ENCODE measurements around the gene PRRX2. TPM values are rescaled to one million over a fixed set of nuclear protein-coding genes. Genes with fewer than 3 reads are reported as not detected.

The PRRX2 gene
- total and polyA plus RNA-seq, 7 experiments from 2014 or later, result 1.1 TPM; not detected in 6

DNA sequence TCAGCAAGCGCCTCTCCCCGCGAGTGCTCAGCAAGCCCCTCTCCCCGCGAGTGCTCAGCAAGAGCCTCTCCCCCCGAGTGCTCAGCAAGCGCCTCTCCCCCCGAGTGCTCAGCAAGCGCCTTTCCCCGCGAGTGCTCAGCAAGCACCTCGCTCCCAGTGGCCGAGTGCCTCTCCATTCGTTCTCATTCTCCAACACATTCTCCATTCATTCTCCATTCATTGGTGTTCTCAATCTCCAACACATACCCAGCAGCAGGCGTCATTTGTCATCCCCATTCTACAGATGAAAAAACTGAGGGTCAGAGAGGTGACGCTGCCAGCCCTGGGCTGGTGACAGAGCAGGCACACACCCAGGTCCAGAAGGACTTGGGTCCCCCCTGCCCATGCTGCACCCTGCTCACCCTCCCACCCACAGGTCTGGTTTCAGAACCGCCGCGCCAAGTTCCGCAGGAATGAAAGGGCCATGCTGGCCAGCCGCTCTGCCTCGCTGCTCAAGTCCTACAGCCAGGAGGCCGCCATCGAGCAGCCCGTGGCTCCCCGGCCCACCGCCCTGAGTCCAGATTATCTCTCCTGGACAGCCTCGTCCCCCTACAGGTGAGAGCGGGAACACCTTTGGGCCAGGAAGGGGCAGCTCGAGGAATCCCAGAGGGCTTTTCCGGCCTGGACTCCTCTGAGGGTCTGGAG lies 54.9 kb downstream of the PRRX2 start:
- ChIA-PET POLR2A (no interaction called here), CTCF (no interaction called here)
- no peaks in the 10 kb centered on the region for H3K9me3 Mint-ChIP-seq
- H3K4me1 Mint-ChIP-seq, result peaks cover 0 to 4% (median 0%) of the 10 kb centered on the region in 7 donors
- H3K4me3 Mint-ChIP-seq, result no peak overlapping the region
- peaks cover 0 to 14% (median 4%) of the 10 kb centered on the region in 5 donors for H3K27me3 Mint-ChIP-seq
- Histone ChIP-seq H3K27ac (ENCODE audit: low read depth, low read length) (no peak overlapping the region), H3K4me3 (ENCODE audit: low read length) (no peak overlapping the region), H3K4me1 (ENCODE audit: control insufficient read depth in 2 of 2, insufficient read depth in 2 of 2, low read length in 2 of 2) (no peaks in the 10 kb centered on the region), H3K9me3 (ENCODE audit: control insufficient read depth in 2 of 3, low read length in 3 of 3) (no peaks in the 10 kb centered on the region), H3K27me3 (ENCODE audit: control insufficient read depth in 2 of 2, insufficient read depth in 2 of 2, low read length in 2 of 2) (no peaks in the 10 kb centered on the region), H3K36me3 (ENCODE audit: control insufficient read depth in 2 of 3, insufficient read depth in 3 of 3, low read length in 3 of 3) (no peaks in the 10 kb centered on the region)
- intact Hi-C loops (cut with micrococcal nuclease), result no loop called here
- no peak for ATAC-seq
- no peaks in the 10 kb centered on the region for H3K36me3 Mint-ChIP-seq
- DNase-seq, result no peak
- no peak overlapping the region for H3K27ac Mint-ChIP-seq

GRCh38 chr9:129720865-129721545 lies 55.6 kb downstream of the PRRX2 start:
- Histone ChIP-seq H3K27ac (ENCODE audit: low read depth, low read length) (no peak overlapping the region), H3K4me1 (ENCODE audit: control insufficient read depth in 2 of 2, insufficient read depth in 2 of 2, low read length in 2 of 2) (no peaks in the 10 kb centered on the region), H3K36me3 (ENCODE audit: control insufficient read depth in 2 of 3, insufficient read depth in 3 of 3, low read length in 3 of 3) (no peaks in the 10 kb centered on the region), H3K27me3 (ENCODE audit: control insufficient read depth in 2 of 2, insufficient read depth in 2 of 2, low read length in 2 of 2) (no peaks in the 10 kb centered on the region), H3K4me3 (ENCODE audit: low read length) (no peak overlapping the region), H3K9me3 (ENCODE audit: control insufficient read depth in 2 of 3, low read length in 3 of 3) (no peaks in the 10 kb centered on the region)
- CTCF ChIA-PET, result no interaction called here
- DNase-seq, result no peak
- Mint-ChIP-seq H3K36me3 (no peaks in the 10 kb centered on the region), H3K27me3 (peaks cover 0 to 14% (median 4%) of the 10 kb centered on the region in 5 donors), H3K4me1 (no peaks in the 10 kb centered on the region), H3K27ac (no peak overlapping the region), H3K9me3 (no peaks in the 10 kb centered on the region), H3K4me3 (no peak overlapping the region)
- POLR2A ChIA-PET, result no interaction called here
- intact Hi-C loops (cut with micrococcal nuclease), result no loop called here
- ATAC-seq, result no peak

DNA sequence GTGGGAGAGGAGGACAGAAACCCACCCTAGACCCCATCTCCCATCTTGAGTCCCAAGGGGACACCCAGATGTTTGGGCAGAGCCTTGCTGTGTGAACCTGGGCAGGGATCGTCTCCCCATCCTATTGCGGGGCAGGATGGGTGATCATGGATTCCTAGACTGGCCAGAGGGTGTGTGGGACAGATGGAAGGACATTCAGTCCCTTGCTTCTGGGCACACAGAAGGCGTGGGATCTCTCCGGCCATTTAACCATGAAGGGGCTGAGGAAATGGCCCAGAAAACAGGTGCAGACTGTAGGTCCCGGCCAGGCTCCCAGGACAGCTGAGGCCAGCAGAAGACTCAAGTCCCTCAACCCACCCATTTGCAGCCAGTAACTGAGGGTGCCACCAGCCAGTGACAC lies 57.5 kb downstream of the PRRX2 start:
- CTCF ChIA-PET, result no interaction called here
- H3K4me1 ChIP-seq (ENCODE audit: control insufficient read depth in 2 of 2, insufficient read depth in 2 of 2, low read length in 2 of 2), result no peaks in the 10 kb centered on the region

DNA sequence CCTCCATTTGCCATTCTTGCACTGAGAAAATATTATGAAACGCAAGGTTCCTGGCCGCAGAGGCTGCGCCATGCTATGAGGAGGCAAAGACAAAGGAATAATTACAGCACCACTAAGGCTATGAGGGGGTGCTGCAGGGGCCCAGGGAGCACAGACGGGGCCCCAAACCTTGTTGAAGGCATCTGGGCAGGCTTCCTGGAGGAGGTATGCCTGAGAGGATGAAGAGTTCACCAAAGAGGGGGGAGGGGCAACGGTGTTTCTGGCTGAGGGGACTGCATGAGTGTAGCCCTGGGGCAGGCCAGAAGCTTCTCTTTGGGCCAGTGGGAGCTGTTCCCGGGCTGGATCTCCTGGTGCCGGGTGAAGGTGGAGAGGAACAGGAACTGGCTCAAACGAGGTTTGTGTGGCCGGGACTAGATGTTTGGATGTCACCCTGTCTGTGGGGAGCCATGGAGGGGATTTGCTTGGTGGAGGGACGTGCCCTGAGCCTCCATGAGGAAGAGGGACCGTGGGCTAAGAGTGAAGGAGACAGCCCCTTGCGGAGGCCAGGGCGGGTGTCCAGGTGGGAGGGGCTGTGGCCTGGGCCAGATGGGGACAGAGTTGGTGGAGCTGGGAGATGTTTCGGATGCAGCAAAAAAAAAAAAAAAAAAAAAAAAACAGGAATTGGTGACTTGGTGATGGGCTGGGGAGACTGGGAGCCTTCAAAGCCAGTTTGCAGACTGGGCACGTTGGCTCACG lies 59.2 kb downstream of the PRRX2 start:
- no peaks in the 10 kb centered on the region for H3K36me3 Mint-ChIP-seq
- Histone ChIP-seq H3K4me3 (ENCODE audit: low read length) (no peak overlapping the region), H3K36me3 (ENCODE audit: control insufficient read depth in 2 of 3, insufficient read depth in 3 of 3, low read length in 3 of 3) (no peaks in the 10 kb centered on the region), H3K4me1 (ENCODE audit: control insufficient read depth in 2 of 2, insufficient read depth in 2 of 2, low read length in 2 of 2) (no peaks in the 10 kb centered on the region), H3K27me3 (ENCODE audit: control insufficient read depth in 2 of 2, insufficient read depth in 2 of 2, low read length in 2 of 2) (no peaks in the 10 kb centered on the region), H3K27ac (ENCODE audit: low read depth, low read length) (no peak overlapping the region), H3K9me3 (ENCODE audit: control insufficient read depth in 2 of 3, low read length in 3 of 3) (no peaks in the 10 kb centered on the region)
- intact Hi-C loops (cut with micrococcal nuclease), result loop anchor here in 1 of 2 donors (5.0 kb wide), 1 partner anchor 587 kb away; no protein-coding TSS in a partner anchor
- POLR2A ChIA-PET, result interaction anchor here (0.6 kb wide), 1 partner anchor 59 kb away, joined by 3 read pairs; no protein-coding TSS in a partner anchor
- H3K4me1 Mint-ChIP-seq, result peaks cover 0 to 4% (median 3%) of the 10 kb centered on the region in 7 donors
- CTCF ChIA-PET, result interaction anchor here (1.5 kb wide), 1 partner anchor 61 kb away, joined by 6 read pairs; no protein-coding TSS in a partner anchor
- H3K4me3 Mint-ChIP-seq, result no peak overlapping the region
- H3K27ac Mint-ChIP-seq, result no peak overlapping the region
- H3K9me3 Mint-ChIP-seq, result no peaks in the 10 kb centered on the region
- DNase-seq (no peak), ATAC-seq (no peak)
- H3K27me3 Mint-ChIP-seq, result peaks cover 0 to 17% (median 4%) of the 10 kb centered on the region in 5 donors

More for the DNA sequence above, 57.5 kb downstream of the PRRX2 start:
- H3K9me3 ChIP-seq (ENCODE audit: control insufficient read depth in 2 of 3, low read length in 3 of 3), result no peaks in the 10 kb centered on the region
- no peaks in the 10 kb centered on the region for H3K36me3 ChIP-seq (ENCODE audit: control insufficient read depth in 2 of 3, insufficient read depth in 3 of 3, low read length in 3 of 3)
- no peak overlapping the region for H3K27ac ChIP-seq (ENCODE audit: low read depth, low read length)
- POLR2A ChIA-PET, result no interaction called here
- H3K4me3 Mint-ChIP-seq, result no peak overlapping the region
- no peak for DNase-seq
- H3K9me3 Mint-ChIP-seq, result no peaks in the 10 kb centered on the region
- intact Hi-C loops (cut with micrococcal nuclease), result no loop called here
- H3K4me1 Mint-ChIP-seq, result peaks cover 0 to 4% (median 3%) of the 10 kb centered on the region in 7 donors
- no peaks in the 10 kb centered on the region for H3K36me3 Mint-ChIP-seq
- no peak overlapping the region for H3K27ac Mint-ChIP-seq
- no peak overlapping the region for H3K4me3 ChIP-seq (ENCODE audit: low read length)
- ATAC-seq, result no peak
- H3K27me3 ChIP-seq (ENCODE audit: control insufficient read depth in 2 of 2, insufficient read depth in 2 of 2, low read length in 2 of 2), result no peaks in the 10 kb centered on the region
- peaks cover 0 to 16% (median 4%) of the 10 kb centered on the region in 5 donors for H3K27me3 Mint-ChIP-seq

- H3K36me3 Mint-ChIP-seq, result no peaks in the 10 kb centered on the region
- ATAC-seq (no peak), DNase-seq (no peak)
- no peak overlapping the region for H3K27ac Mint-ChIP-seq
- no peaks in the 10 kb centered on the region for H3K9me3 Mint-ChIP-seq
- POLR2A ChIA-PET, result interaction anchor here (1.4 kb wide), 1 partner anchor 13 kb away, joined by 3 read pairs; no protein-coding TSS in a partner anchor
- H3K27me3 ChIP-seq (ENCODE audit: control insufficient read depth in 2 of 2, insufficient read depth in 2 of 2, low read length in 2 of 2), result no peaks in the 10 kb centered on the region
- H3K9me3 ChIP-seq (ENCODE audit: control insufficient read depth in 2 of 3, low read length in 3 of 3), result no peaks in the 10 kb centered on the region
- intact Hi-C loops (cut with micrococcal nuclease), result loop anchor here (1.0 to 5.0 kb wide), 4 partner anchors 57 to 589 kb away; no protein-coding TSS in a partner anchor
- CTCF ChIA-PET, result interaction anchor here (0.6 to 2.7 kb wide), 10 partner anchors 12 to 215 kb away, joined by 3 to 20 read pairs (median 4); partner anchors contain the start of gene ASB6
- no peak overlapping the region for H3K4me3 Mint-ChIP-seq
- H3K4me1 Mint-ChIP-seq, result peaks cover 0 to 4% (median 3%) of the 10 kb centered on the region in 7 donors
- no peaks in the 10 kb centered on the region for H3K4me1 ChIP-seq (ENCODE audit: control insufficient read depth in 2 of 2, insufficient read depth in 2 of 2, low read length in 2 of 2)
- no peak overlapping the region for H3K4me3 ChIP-seq (ENCODE audit: low read length)
- H3K36me3 ChIP-seq (ENCODE audit: control insufficient read depth in 2 of 3, insufficient read depth in 3 of 3, low read length in 3 of 3), result no peaks in the 10 kb centered on the region
- H3K27ac ChIP-seq (ENCODE audit: low read depth, low read length), result no peak overlapping the region
- H3K27me3 Mint-ChIP-seq, result peaks cover 0 to 22% (median 2%) of the 10 kb centered on the region in 5 donors
Measured at GRCh38 chr9:129725795-129726251, 60.4 kb downstream of the PRRX2 start.
